K562 (cell line): ENCODE data around the gene SORCS1. TPM values are rescaled to one million over a fixed set of nuclear protein-coding genes. Genes with fewer than 3 reads are reported as not detected.

Experiments used
- C11orf30 ChIP-seq: fragments of 450-650 bp; IDR thresholded peaks from 2 replicates; pipeline ENCODE4 v1.6.1; 2016; ENCODE audit warnings: low read depth, mild to moderate bottlenecking
- CBFA2T3 ChIP-seq: fragments of 450-650 bp; IDR thresholded peaks from 2 replicates; pipeline ENCODE4 v1.6.1; 2017
- CCAR2 ChIP-seq: fragments of 200-400 bp; formaldehyde crosslinking; IDR thresholded peaks from 2 replicates; pipeline ENCODE4 v1.6.1; 2017; ENCODE audit warnings: mild to moderate bottlenecking, low read depth, low read length
- CHCHD3 ChIP-seq: fragments of 250-450 bp; sonication (Bioruptor Pico); IDR thresholded peaks from 2 replicates; pipeline ENCODE4 v2.1.2; 2022; ENCODE audit warnings: mild to moderate bottlenecking
- CXXC5 ChIP-seq: fragments of 250-450 bp; sonication (Bioruptor Pico); IDR thresholded peaks from 2 replicates; pipeline ENCODE4 v1.8.0; 2022; ENCODE audit warnings: inconsistent platforms, mild to moderate bottlenecking, moderate library complexity
- E2F1 ChIP-seq: sonication (generic); formaldehyde crosslinking; IDR thresholded peaks from 2 replicates; pipeline ENCODE4 v1.8.1; 2023; ENCODE audit warnings: mild to moderate bottlenecking, missing genetic modification reagents, moderate library complexity
- EZH2 ChIP-seq: IDR thresholded peaks from 2 replicates; pipeline ENCODE4 v1.6.1; 2012; ENCODE audit warnings: low read depth, mild to moderate bottlenecking, inconsistent platforms, low read length, borderline replicate concordance
- HDAC1 ChIP-seq, 2 experiments: fragments of 450-650 bp; IDR thresholded peaks; 2 replicates each; pipeline ENCODE4 v1.6.1; 2016 to 2017; ENCODE audit warnings: inconsistent platforms in 1 of 2, mild to moderate bottlenecking in 1 of 2, moderate library complexity in 1 of 2
- MLLT1 ChIP-seq, 2 experiments: fragments of 450-650 bp; IDR thresholded peaks; 2 replicates each; pipeline ENCODE4 v1.6.1; 2016
- NFE2 ChIP-seq: IDR thresholded peaks from 2 replicates; pipeline ENCODE4 v1.6.1; 2014; ENCODE audit warnings: antibody characterized with exemption, low read depth
- NFXL1 ChIP-seq: fragments of 450-650 bp; formaldehyde crosslinking; IDR thresholded peaks from 2 replicates; pipeline ENCODE4 v1.4.0; 2021; ENCODE audit warnings: mild to moderate bottlenecking
- PHB2 ChIP-seq: fragments of 450-650 bp; IDR thresholded peaks from 2 replicates; pipeline ENCODE4 v1.6.1; 2017; ENCODE audit warnings: low read depth
- RERE ChIP-seq: sonication (generic); formaldehyde crosslinking; IDR thresholded peaks from 2 replicates; pipeline ENCODE4 v1.8.0; 2023; ENCODE audit warnings: missing genetic modification reagents, mild to moderate bottlenecking, borderline replicate concordance
- SETDB1 ChIP-seq: IDR thresholded peaks from one replicate; pipeline ENCODE4 v1.6.1; 2012; ENCODE audit warnings: low read length, control low read depth, inconsistent platforms
- SIN3B ChIP-seq: fragments of 450-650 bp; IDR thresholded peaks from 2 replicates; pipeline ENCODE4 v1.6.1; 2017; ENCODE audit warnings: low read depth, mild to moderate bottlenecking, moderate library complexity
- SREBF2 ChIP-seq: sonication (generic); formaldehyde crosslinking; IDR thresholded peaks from 2 replicates; pipeline ENCODE4 v1.4.0; 2020; ENCODE audit warnings: mild to moderate bottlenecking, missing genetic modification reagents
- SRSF9 ChIP-seq: fragments of 200-400 bp; formaldehyde crosslinking; IDR thresholded peaks from 2 replicates; pipeline ENCODE4 v1.6.1; 2017; ENCODE audit warnings: low read depth, low read length, borderline replicate concordance
- SUPT5H ChIP-seq: fragments of 450-650 bp; IDR thresholded peaks from 2 replicates; pipeline ENCODE4 v1.6.1; 2016
- TEAD2 ChIP-seq: fragments of 450-650 bp; IDR thresholded peaks from 2 replicates; pipeline ENCODE4 v1.6.1; 2016; ENCODE audit warnings: missing genetic modification characterization, control low read depth, missing compliant biosample characterization
- THRAP3 ChIP-seq: fragments of 450-650 bp; IDR thresholded peaks from 2 replicates; pipeline ENCODE4 v1.6.1; 2016; ENCODE audit warnings: mild to moderate bottlenecking, inconsistent platforms, borderline replicate concordance
- ZNF3 ChIP-seq: fragments of 250-450 bp; sonication (Bioruptor Pico); IDR thresholded peaks from 2 replicates; pipeline ENCODE4 v1.5.0; 2021; ENCODE audit warnings: mild to moderate bottlenecking, moderate library complexity
- ZNF41 ChIP-seq: fragments of 250-450 bp; sonication (Bioruptor Pico); conservative IDR thresholded peaks from 2 replicates; pipeline ENCODE4 v1.4.0; 2020; ENCODE audit warnings: mild to moderate bottlenecking
- ZNF445 ChIP-seq: fragments of 250-450 bp; sonication (Bioruptor Pico); IDR thresholded peaks from 2 replicates; pipeline ENCODE4 v1.4.0; 2020; ENCODE audit warnings: low read depth, mild to moderate bottlenecking, moderate library complexity
- polyA plus RNA-seq, 8 experiments: library from polyadenylated mRNA; depleted of rRNA in 4 of 8; stranded (reverse) in 5 of 8; unstranded in 3 of 8; fragments of >200 nt; fragmentation: Nextera tagmentation in 2 of 8; fragmentation: Illumina TruSeq in 1 of 8; extraction: Ambion mirVana in 2 of 8; extraction: Trizol in 1 of 8; gene quantifications; 2 replicates each; pipeline versions ENCODE4 v1.2.1 to v1.2.3, GENCODE V29; 2011 to 2014; ENCODE audit warnings: inconsistent platforms in 1 of 8, missing spikeins in 1 of 8
- total RNA-seq, 7 experiments: library from RNA; depleted of rRNA in 6 of 7; stranded (reverse); fragments of >200 nt in 6 of 7; fragmentation: Illumina TruSeq in 2 of 7; extraction: Trizol in 2 of 7; gene quantifications; 2 replicates each; pipeline versions ENCODE4 v1.2.1 to v1.2.3, GENCODE V29; 2011 to 2021; ENCODE audit warnings: low replicate concordance in 1 of 7

Gene SORCS1
- total and polyA plus RNA-seq, 9 of the 15 experiments (the other 6 are each of a cell fraction or from before 2014, with no cell fraction given): 1.5 to 3.9 (median 2.7) TPM

- TF ChIP-seq CCAR2 (no peak), NFXL1 (CRISPR knock-in tag) (no peak), SRSF9 (no peak), CBFA2T3 (peak; percentile 91), SUPT5H (no peak), E2F1 (CRISPR knock-in tag) (no peak), ZNF41 (no peak), ZNF445 (CRISPR knock-in tag) (no peak), EZH2 (no peak), MLLT1 (IDR thresholded peaks at IDR 0.05) (no peak), SETDB1 (no peak), PHB2 (no peak), ZNF3 (no peak), TEAD2 (tag) (no peak), RERE (CRISPR knock-in tag) (no peak), C11orf30 (peak; percentile 56; the same call in 1 of the 2 replicates), NFE2 (peak; percentile 57), SREBF2 (CRISPR knock-in tag) (no peak), SIN3B (no peak), CXXC5 (peak; percentile 39; the same call in 1 of the 2 replicates), THRAP3 (no peak), CHCHD3 (CRISPR knock-in tag) (no peak), HDAC1 (IDR thresholded peaks at IDR 0.05) (peak in 1 of 2 experiments; percentile 69; a peak in 2 of 4 replicates)
Measured at GRCh38 chr10:107022600-107023354, 141.7 kb downstream of the SORCS1 start (continued).
